Heart left ventricle (tissue), 16 donors: ENCODE measurements around the gene NXPH3. TPM values are rescaled to one million over a fixed set of nuclear protein-coding genes. Genes with fewer than 3 reads are reported as not detected.

Experiments
- ATAC-seq, 4 donors: fragments of 200-7000 bp; cut with Tn5 transposase; one replicate each; pipeline ENCODE4 v1.9.1; 2020 to 2022; ENCODE audit warnings: moderate library complexity in 4 of 4, mild to moderate bottlenecking in 3 of 4, moderate number of reproducible peaks in 1 of 4
- DNase-seq, 5 donors: peaks; one replicate each; pipeline ENCODE4 v3.0.0-alpha.2; 2020
- H3K27ac ChIP-seq, 12 donors: fragments of 200-600 bp; sonication (generic) in 4 of 12; one replicate each; pipeline versions ENCODE4 v1.5.0 to v1.8.0; 2016 to 2022; ENCODE audit warnings: mild to moderate bottlenecking in 2 of 12
- H3K27me3 ChIP-seq, 9 donors: fragments of 200-600 bp; sonication (generic) in 2 of 9; one replicate each; pipeline versions ENCODE4 v1.5.1 to v1.8.0; 2016 to 2022; ENCODE audit warnings: mild to moderate bottlenecking in 3 of 9
- H3K36me3 ChIP-seq, 9 donors: fragments of 200-600 bp; sonication (generic) in 2 of 9; one replicate each; pipeline versions ENCODE4 v1.5.0 to v1.8.0; 2018 to 2022; ENCODE audit warnings: mild to moderate bottlenecking in 2 of 9
- H3K4me1 ChIP-seq, 12 donors: fragments of 200-600 bp; sonication (generic) in 4 of 12; one replicate each; pipeline versions ENCODE4 v1.5.0 to v1.8.0; 2016 to 2022; ENCODE audit warnings: mild to moderate bottlenecking in 3 of 12
- H3K4me3 ChIP-seq, 12 donors: fragments of 200-600 bp; sonication (generic) in 4 of 12; one replicate each; pipeline versions ENCODE4 v1.5.0 to v1.8.0; 2017 to 2022; ENCODE audit warnings: mild to moderate bottlenecking in 9 of 12, moderate library complexity in 4 of 12
- H3K9me3 ChIP-seq, 12 donors: fragments of 200-600 bp; sonication (generic) in 4 of 12; one replicate each; pipeline versions ENCODE4 v1.5.0 to v1.8.0; 2016 to 2022; ENCODE audit warnings: mild to moderate bottlenecking in 1 of 12
- POLR2A ChIP-seq, 2 donors: fragments of 450-650 bp; IDR thresholded peaks; one replicate each; pipeline ENCODE4 v1.6.1; 2017; ENCODE audit warnings: antibody characterized with exemption in 2 of 2, mild to moderate bottlenecking in 2 of 2, moderate library complexity in 2 of 2
- WGBS, 4 donors: extraction: QIAGEN DNeasy Blood & Tissue Kit in 2 of 4; methylation state at CpG; one replicate each; pipeline versions ENCODE4 v1.1.5 to v1.1.7; 2013 to 2018; 5-methylcytosine and 5-hydroxymethylcytosine counted together
- intact Hi-C, 10 donors: fragments of 100-400 bp; cut with DNase I; formaldehyde crosslinking; loops; one replicate each; pipeline versions ENCODE4 v1.11.1 to v1.14.2; 2022
- polyA plus RNA-seq, 2 donors: library from polyadenylated mRNA; stranded (reverse); fragments of 200-250 nt; gene quantifications; one replicate each; pipeline ENCODE4 v1.2.3, GENCODE V29; 2013
- total RNA-seq, 9 donors: library from RNA; depleted of rRNA in 2 of 9; stranded (reverse); fragments of >200 nt in 2 of 9; fragmentation: NEBNext Ultra II Directional in 3 of 9; extraction: Animal tissue kit (Norgen Biotek cat#: 25700) in 3 of 9; gene quantifications; one replicate each; pipeline versions ENCODE4 v1.1.0 to v1.2.4, GENCODE V29; 2016 to 2023
- TF ChIP-seq, protein P1 (sequence below), 12 donors: fragments of 200-600 bp; sonication (generic) in 4 of 12; IDR thresholded peaks; one replicate each; pipeline versions ENCODE4 v1.5.0 to v1.8.0; 2018 to 2022; ENCODE audit warnings: antibody characterized with exemption in 12 of 12, mild to moderate bottlenecking in 5 of 12
- donor health status: ischemic (EF 13 %, LVEDD 7.1; RV severe dilation, severe dysfunction).
- donor health status: healthy with polysubstance abuse.
- donor health status: DM: no; HTN: yes; CAD: no.
- donor health status: DM: no; HTN: no; CAD: no.
- donor health status: ischemic (EF 25% LVEDD 6.9; RV normal size, moderate dysfunction).
- donor health status: ischemic (EF 25% LVEDD 5.7; RV mildly dilated, moderate dysfunction).
- donor health status: healthy.
- donor health status: DM: yes; HTN: yes; CAD: no.
- donor health status: ischemic (EF 35%, LVEDD 5.7; RV mildly dilated, moderate dysfunction).
- donor health status: nonischemic (EF 11% LVEDD 7.7; RV severe dilation, severe dysfunction).
- donor health status: DM: yes; HTN: yes; CAD: no.
- donor health status: PGD.
- donor health status: ischemic (EF 29% LVEDD 5.4; RV normal size, mild dysfunction).
- donor health status: nonischemic (EF 23%, LVEDD 6.1; RV moderate dilation, normal function).

NXPH3 gene
- total and polyA plus RNA-seq, 11 donors = 2.5 to 7.9 (median 4.5) TPM

DNA sequence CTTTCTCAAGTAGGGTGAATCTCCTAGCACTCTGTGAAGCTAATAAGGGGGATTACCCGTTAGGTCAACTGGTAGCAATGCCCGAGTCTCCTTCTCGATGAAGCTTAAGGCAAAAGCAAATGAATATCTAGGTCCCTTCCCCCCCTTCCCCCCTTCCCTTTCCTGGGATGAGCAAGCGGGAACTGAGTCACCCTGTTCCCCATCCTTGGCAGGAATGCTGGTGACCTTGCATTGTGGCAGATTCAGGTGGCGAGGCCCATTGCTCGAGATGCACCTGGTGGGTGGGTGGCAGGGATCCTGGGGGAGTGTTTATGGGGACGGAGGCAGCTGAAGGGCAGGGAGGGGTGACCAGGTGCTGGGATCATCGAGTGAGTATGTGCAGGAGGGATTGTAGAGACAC, 7.1 kb downstream of the NXPH3 start:
- no peak for TF ChIP-seq POLR2A (IDR thresholded peaks at IDR 0.05)
- TF ChIP-seq, protein P1, sequence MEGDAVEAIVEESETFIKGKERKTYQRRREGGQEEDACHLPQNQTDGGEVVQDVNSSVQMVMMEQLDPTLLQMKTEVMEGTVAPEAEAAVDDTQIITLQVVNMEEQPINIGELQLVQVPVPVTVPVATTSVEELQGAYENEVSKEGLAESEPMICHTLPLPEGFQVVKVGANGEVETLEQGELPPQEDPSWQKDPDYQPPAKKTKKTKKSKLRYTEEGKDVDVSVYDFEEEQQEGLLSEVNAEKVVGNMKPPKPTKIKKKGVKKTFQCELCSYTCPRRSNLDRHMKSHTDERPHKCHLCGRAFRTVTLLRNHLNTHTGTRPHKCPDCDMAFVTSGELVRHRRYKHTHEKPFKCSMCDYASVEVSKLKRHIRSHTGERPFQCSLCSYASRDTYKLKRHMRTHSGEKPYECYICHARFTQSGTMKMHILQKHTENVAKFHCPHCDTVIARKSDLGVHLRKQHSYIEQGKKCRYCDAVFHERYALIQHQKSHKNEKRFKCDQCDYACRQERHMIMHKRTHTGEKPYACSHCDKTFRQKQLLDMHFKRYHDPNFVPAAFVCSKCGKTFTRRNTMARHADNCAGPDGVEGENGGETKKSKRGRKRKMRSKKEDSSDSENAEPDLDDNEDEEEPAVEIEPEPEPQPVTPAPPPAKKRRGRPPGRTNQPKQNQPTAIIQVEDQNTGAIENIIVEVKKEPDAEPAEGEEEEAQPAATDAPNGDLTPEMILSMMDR (IDR thresholded peaks at IDR 0.05) = no peak
- ATAC-seq (no peak), DNase-seq (no peak)
- no peaks in the 10 kb centered on the region for H3K27me3 ChIP-seq
- no peaks in the 10 kb centered on the region for H3K9me3 ChIP-seq
- intact Hi-C loops = no loop called here
- peaks cover 0 to 13% (median under 1%) of the 10 kb centered on the region in 12 donors for H3K4me1 ChIP-seq
- peaks cover 0 to 4% (median 0%) of the 10 kb centered on the region in 9 donors for H3K36me3 ChIP-seq
- no peak overlapping the region for H3K27ac ChIP-seq
- no peak overlapping the region for H3K4me3 ChIP-seq
- WGBS, 4 donors = 86 to 96% (median 88%) methylated on average over 8 of the region's 8 CpGs

DNA sequence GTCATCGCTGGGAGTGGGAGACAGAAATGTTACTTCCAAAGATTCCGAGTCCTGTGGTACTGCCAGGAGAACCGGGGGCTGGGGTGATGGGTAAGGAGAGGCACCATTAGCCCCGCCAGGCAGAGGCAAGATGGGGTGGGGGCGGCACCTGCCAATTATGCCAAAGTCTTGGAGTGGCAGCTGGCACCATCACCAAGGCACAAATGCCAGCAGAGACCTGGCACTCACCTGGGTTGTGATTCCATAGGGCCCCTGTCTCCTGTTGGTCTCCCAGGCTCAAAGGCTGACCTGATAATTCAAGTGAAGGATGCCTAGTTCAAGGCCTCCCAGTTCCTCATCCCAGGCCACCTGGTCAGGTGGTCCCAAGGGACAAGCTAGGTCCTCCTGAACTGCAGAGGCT, 7.6 kb downstream of the NXPH3 start:
- Histone ChIP-seq H3K4me1 (peaks cover 0 to 10% (median 0%) of the 10 kb centered on the region in 12 donors), H3K27ac (no peak overlapping the region), H3K9me3 (no peaks in the 10 kb centered on the region), H3K27me3 (no peaks in the 10 kb centered on the region), H3K4me3 (no peak overlapping the region), H3K36me3 (peaks cover 0 to 7% (median 0%) of the 10 kb centered on the region in 9 donors)
- ATAC-seq (no peak), DNase-seq (no peak)
- no peak for TF ChIP-seq POLR2A (IDR thresholded peaks at IDR 0.05)
- TF ChIP-seq, protein P1 (IDR thresholded peaks at IDR 0.05) = no peak
- intact Hi-C loops = no loop called here
- 86 to 97% (median 96%) methylated on average over 4 to 5 of the region's 5 CpGs for WGBS, 4 donors

GRCh38 chr17:49583889-49584288, 8.2 kb downstream of the NXPH3 start:
- no peak overlapping the region for H3K4me3 ChIP-seq
- H3K4me1 ChIP-seq = peaks cover 0 to 10% (median 0%) of the 10 kb centered on the region in 12 donors
- WGBS, 4 donors = 85 to 92% (median 87%) methylated on average over 4 of the region's 4 CpGs
- no peak for ATAC-seq
- intact Hi-C loops = no loop called here
- H3K9me3 ChIP-seq = no peaks in the 10 kb centered on the region
- DNase-seq = no peak
- peaks cover 0 to 7% (median 0%) of the 10 kb centered on the region in 9 donors for H3K36me3 ChIP-seq
- no peak overlapping the region for H3K27ac ChIP-seq
- H3K27me3 ChIP-seq = no peaks in the 10 kb centered on the region
- TF ChIP-seq, protein P1 (IDR thresholded peaks at IDR 0.05) = no peak
- TF ChIP-seq POLR2A (IDR thresholded peaks at IDR 0.05) = no peak

- ATAC-seq = no peak
- TF ChIP-seq POLR2A (IDR thresholded peaks at IDR 0.05) = no peak
- 62 to 75% (median 70%) methylated on average over 3 of the region's 3 CpGs for WGBS, 4 donors
- H3K36me3 ChIP-seq = peaks cover 0 to 7% (median 2%) of the 10 kb centered on the region in 9 donors
- no peaks in the 10 kb centered on the region for H3K9me3 ChIP-seq
- DNase-seq = no peak
- no peak overlapping the region for H3K4me3 ChIP-seq
- intact Hi-C loops = no loop called here
- no peak overlapping the region for H3K27ac ChIP-seq
- no peaks in the 10 kb centered on the region for H3K27me3 ChIP-seq
- peaks cover 0 to 10% (median 0%) of the 10 kb centered on the region in 12 donors for H3K4me1 ChIP-seq
Observed at GRCh38 chr17:49585422-49586027, 9.9 kb downstream of the NXPH3 start.
